Cardiac atrium fibroblast (primary cell): ENCODE results near the gene DLX1. TPM values are rescaled to one million over a fixed set of nuclear protein-coding genes. Genes with fewer than 3 reads are reported as not detected.

ENCODE experiments used
- total RNA-seq: library from RNA; depleted of rRNA; stranded (reverse); fragments of >200 nt; gene quantifications from 2 replicates; pipeline ENCODE4 v1.2.3, GENCODE V29; 2015

The DLX1 gene
- total RNA-seq, result not detected in 2 replicates

DNA sequence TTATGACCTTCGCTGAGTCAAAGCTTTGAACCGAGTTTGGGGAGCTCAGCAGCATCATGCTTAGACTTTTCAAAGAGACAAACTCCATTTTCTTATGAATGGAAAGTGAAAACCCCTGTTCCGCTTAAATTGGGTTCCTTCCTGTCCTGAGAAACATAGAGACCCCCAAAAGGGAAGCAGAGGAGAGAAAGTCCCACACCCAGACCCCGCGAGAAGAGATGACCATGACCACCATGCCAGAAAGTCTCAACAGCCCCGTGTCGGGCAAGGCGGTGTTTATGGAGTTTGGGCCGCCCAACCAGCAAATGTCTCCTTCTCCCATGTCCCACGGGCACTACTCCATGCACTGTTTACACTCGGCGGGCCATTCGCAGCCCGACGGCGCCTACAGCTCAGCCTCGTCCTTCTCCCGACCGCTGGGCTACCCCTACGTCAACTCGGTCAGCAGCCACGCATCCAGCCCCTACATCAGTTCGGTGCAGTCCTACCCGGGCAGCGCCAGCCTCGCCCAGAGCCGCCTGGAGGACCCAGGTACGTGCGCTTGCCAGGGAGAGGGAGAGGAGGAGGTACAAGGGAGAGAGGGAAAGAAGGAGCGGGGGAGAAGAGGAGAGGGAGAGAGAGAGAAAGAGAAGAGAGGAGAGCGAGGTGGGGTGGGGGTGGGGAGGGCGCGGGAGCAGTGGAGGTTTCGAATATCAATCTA, at the start of gene DLX1:
DLX1 (plus strand) TSS at position 48 of the 700 bp plus-strand sequence; CDS start at position 219, 171 bp downstream.

DNA sequence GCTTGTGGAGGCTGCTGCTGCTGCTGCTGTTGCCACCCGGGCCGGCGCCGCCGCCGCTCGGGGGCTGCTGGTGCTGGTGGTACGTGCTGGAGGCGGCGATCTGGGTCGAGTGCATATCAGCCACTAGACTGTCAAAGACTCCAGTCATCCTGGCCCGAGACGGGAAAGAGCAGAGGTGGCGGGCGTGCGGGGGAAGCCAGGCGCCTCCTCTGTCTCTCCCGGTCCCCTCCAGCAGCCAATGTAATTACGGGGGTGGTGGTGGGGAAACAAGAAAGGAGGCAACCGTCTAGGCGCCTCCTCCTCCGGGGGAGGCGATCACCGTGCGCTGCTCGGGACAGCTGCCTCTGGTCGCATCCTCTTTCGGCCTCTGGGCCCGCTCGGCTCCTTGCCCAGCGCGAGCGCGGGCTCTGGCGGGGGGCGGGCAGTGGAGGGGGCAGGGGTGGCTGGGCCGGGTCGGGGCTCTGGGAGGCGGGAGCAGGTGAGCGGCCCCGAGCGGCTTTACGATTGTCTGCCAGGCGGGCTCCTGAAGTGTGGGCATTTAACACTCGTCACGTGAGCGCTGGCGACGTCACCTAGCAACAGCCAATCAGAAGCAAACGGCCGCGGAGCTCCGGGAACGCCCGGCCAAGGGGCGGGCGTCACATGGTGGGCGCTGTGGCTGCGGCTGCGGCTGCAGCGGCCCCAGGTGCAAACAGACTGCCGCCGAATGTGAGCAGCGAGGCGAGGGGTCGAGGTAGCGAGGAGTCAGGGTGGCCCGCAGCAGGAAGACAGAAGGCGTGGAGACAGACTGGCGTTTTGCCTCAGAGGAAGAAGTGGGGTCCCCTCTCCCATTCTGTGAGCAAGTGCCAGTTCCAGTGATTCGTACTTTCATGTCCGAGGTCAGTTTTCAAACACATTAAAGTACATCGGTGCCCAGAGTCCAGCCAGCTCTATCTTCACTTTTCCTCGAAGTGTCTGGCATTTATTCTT, 17.4 kb downstream of the DLX1 start, which contains the start of gene DLX2:
DLX2 (minus strand) TSS at position 510 of the 969 bp plus-strand sequence; CDS start at position 148, 362 bp downstream.

Other genes starting within 250 kb of the DLX1 start
- gene SLC25A12, start 191.3 kb upstream of the DLX1 start, total RNA-seq, result 9.0 and 17.5 TPM in 2 replicates
- 18.8 and 24.5 TPM in 2 replicates for gene HAT1, start 163.0 kb upstream of the DLX1 start, total RNA-seq
- gene METAP1D, start 85.6 kb upstream of the DLX1 start, total RNA-seq, result 1.8 and 7.6 TPM in 2 replicates
- gene DLX2, start 17.4 kb downstream of the DLX1 start, total RNA-seq, result under 0.01 and 0.16 TPM in 2 replicates